GM21515 (cell line): ENCODE data around the gene FBXL17.

Source experiments
- ATAC-seq: cut with Tn5 transposase; IDR thresholded peaks from one replicate; pipeline ENCODE4 v1.9.1; 2021; ENCODE audit not compliant: unreplicated experiment

FBXL17 gene

DNA sequence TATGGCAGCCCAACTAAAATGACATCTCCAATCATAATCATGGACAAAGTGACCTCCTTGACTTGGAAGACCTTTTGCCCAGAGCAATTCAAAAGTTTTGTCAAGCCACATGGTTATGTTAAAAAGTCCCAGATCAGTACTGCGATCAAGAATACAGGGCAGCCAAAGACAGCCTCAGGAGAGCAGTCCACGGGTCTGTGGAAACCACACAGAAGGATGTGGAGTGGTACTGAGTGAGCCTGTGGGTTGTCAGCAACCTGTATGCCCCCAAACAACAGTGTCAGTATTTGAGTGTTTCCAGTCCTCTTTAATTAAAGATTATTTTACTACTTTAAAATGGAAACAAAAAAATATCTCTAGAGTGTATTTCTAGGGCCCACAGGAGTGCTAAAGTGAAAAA is 365.8 kb downstream of the FBXL17 start:
- ATAC-seq = no peak

DNA sequence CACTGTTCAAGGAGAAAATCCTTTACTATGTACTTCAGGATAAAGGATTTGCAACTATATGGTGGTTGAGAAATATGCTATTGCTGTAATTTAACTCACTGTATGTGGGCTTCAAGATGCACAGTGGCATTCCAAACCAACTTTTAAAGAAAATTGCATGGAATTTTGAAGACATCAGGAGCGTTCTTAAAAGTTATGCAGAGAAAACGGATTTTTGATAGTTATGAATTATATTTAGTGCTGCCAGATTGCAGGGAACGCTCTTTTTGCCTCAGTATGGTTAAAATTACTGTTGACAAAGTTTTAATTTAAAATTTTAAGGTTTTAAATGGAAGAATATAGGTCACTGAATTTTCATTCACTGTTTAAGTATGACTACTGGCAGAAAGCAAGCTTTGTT is 375.1 kb downstream of the FBXL17 start:
- no peak for ATAC-seq

DNA sequence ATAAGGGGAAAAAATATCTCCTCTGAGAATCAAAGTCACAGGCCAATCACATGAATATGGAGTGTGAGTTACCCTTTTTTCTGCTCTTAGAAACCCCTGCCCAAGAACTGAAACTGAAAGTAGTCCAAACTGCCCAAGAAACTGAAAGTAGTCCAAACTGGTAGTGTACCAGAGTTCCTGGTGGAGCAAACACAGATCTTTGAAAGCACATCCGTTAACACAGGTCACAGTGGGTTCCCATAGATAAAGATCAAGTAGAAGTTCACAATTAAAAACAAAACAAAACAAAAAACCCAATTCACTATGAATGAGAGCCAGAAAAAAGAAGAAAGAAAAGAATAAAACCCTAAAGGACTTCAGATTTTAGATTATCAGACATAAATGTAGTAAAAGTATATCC is 378.7 kb downstream of the FBXL17 start:
- peak; percentile 94 for ATAC-seq

DNA sequence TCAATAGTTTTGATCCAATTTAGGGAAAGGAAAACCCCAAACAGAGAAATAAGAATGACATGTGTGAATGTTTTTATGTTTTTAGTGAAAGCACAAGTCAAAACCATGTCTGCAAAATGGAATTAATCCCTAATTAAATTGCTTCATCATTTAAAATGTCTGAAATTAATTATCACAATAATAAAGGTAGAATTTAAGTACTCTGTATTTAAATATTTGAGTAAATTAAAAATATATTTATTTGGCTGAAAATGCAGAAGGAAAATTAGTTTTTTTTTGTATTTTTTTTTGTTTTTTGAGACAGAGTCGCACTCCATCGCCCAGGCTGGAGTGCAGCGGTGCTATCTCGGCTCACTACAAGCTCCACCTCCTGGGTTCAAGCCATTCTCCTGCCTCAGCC is 380.7 kb downstream of the FBXL17 start:
- ATAC-seq = no peak

DNA sequence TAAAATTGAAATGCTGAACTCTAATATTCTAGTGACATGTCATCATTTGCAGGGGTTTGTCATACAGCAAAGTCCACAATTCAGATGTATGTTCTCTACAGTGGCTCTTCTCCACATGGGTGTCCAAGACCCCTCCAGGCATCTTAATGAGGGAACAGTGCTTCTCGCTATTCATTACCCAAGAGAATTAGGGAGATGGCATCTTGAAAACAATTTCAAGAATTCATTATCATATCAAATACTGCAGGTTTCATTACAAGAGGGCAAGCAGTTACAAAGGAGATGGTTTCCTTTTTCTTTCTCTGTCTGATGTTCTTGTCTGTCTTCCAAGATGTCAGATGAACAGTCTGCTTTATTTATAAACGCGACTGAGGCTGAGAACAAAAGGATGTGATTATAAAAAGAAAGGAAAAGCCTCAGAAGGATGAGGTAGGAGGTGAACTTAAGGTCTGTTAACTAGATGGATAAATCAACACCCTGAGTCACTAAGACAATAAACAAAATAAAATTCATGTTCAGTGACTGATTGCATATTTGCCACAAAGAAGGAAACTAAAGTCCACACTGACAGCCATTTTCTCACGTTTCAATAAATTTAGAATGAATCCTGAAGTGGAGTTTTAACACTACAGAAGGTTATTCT is 384.4 kb downstream of the FBXL17 start:
- no peak for ATAC-seq

DNA sequence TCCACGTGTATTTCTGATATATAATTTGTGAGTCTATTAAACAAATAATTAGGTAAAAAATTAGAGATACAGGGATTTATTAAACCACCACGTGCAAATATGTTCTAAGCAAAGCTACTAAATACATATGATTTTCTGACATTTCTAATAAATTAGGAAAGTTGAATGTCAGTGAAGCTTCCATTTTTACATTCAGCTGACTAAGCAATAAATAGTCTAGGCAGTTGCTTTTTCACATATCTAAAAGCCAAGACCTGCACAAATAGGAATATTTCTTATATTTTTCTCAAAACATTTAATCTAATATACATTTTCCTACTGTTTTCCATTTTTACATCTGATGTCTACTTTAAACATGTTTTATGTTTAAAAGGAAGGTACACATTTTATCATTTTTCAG is 388.6 kb downstream of the FBXL17 start:
- ATAC-seq = no peak

DNA sequence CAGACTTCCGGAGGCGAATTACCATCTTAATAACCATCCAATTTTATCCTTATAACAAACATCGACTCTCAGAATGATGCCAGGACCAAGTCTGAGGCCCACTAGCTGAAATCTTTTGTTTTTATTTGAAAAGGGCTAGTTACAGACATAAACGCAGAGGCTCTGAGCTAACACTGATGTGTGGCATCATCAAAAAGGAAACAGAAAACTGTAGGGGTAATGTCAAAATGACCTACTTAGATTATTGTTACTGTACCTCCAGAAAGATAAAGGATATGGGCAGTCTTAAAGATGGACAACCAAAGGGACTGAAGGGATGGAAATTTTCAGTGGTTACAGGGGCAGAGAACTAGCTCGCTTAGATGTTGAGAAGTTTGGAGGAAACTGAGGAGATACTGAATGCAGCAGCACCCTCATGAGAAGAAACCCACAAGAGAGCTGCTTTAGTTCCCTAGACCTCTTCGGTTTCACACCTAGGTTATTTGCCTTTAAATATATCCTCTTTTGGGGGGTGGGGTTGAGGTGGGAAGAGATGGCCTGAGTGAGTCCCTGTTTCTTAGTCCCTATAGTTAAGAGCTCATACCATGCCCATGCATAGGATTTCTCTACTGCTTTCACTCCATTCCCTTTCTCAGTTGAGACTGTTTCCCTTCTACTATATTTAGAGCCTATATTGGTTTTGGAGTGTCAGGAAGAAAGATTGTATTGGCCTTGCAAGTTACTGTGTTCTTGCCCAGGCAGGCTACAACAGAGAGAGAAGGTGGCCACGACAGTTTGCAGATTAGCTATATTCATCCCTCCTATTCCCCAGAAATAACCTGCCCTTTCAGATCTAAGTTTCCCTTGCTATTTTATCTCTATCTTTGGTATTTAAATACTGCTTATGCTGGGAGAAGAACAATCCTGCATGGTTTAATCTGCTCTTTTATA is 390.8 kb downstream of the FBXL17 start:
- ATAC-seq = peak; percentile 80

DNA sequence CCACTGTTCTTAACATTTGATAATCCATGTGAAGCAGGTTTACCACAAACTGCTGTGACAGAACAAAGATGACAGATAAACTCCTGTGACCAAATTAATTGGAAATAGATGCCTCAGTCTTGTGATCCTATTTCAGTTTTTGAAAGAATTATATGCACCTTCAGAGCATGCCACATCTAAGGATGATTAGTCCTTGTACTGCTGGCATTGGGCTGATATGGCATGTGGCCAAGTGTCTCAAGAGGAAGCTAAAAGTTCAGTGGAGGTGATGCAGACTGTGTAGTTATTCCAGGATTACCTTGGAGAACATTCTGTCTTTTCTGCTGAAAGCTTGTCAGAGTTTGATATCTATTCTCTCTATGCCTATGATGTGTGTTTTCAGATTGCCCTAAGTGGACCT is 396.8 kb downstream of the FBXL17 start:
- ATAC-seq = no peak

DNA sequence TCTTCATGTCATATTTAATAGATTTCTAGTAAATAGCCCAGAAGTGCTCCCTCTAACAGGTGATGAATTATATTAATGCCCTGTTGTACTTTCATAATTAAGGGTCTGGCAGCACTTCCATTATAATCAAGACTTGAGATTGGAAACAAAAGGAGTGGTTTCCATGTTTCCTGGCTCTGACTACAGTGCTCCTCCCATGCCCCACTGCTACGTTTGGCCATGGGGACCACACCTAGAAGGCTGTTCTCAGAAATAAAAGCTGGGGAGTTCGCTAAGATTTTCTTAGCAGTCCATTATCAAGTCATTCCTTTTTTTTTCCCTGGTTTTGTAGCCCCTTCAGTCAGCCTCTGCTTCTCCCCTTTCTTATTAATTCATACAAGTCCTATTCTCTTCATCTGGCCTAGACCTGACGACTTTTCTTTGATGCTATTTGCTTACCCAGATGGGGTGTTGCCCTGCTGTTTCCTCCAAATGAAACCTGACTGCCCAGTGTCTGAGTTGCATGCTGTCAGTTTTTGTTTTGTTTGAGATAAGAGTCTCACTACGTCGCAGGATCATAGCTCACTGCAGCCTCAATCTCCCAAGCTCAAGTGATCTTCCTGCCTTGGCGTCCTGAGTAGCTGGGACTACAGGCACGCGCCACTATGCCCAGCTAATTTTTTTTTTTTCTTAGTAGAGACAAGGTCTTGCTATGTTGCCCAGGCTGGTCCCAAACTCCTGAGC is 399.0 kb downstream of the FBXL17 start:
- no peak for ATAC-seq

DNA sequence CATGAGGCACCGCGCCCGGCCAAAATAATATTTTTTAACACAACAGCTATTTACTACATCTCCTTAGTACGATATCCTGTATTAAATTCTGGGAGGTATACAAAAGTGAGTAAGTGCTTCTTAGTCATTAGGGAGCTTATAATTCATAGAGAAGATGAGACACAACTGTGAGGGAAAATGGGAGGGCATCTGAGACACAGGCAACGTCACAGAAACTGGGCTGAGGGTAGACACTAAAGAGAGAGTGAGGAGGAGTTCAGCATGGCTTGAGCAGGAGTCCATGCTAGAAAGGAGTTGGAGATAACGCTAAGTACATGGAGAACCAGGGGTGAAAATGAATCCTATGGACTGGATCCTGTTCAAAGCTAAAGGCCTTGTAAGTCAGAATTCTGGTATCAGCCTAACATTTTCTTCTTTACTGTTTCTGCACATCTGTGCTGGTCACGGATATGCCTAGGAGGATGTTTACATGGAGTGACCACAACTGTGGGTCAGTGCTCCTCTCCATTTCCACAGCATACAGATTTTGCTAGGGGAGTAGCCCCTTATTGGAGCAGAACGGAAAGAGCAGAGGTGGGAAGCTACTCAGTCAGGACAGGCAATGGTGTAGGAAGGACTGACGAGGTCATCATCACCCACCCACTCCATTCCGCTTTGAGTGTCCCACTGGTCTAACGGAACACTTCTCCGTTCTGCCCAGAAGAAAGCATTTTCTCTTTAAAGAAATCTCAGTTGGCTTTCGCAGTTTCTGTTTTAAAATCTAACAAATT is 400.8 kb downstream of the FBXL17 start:
- ATAC-seq = no peak

DNA sequence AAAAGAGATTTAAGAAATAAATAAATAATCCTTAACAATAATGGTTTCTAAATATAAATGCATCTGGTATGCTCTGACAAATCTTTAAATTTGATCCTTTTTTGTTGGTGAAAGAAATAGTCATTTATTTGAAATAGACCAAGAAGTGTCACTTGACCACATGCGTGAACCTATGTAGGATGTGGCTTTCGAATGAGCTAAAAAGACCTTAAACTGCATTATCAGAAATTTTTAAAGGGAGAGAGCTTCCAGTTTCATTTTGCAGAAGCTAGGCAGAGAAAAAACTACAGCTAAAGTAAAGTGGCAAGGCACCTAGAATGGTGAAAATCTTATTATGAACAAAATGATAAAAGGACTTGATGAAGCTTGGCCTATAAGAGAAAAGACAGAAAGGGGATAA is 402.0 kb downstream of the FBXL17 start:
- no peak for ATAC-seq

DNA sequence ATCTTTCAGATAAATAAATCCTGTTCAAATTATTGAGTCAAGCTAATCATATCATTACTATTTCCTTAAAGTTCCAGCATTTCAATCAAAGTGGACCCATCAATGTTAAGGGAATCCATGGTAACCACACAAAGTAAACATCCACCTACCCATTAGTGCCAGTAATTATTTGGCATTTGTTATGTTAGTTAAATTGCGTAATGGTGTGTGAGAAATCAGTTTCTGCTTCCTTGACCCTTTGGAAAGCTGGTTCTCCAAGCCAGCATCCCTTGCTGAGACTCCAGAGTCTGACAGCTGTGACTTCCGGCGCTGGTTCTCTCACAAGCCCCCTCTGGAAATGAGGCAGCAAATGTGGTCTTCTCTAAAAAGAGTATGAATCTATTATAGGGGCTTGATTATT is 402.6 kb downstream of the FBXL17 start:
- no peak for ATAC-seq

DNA sequence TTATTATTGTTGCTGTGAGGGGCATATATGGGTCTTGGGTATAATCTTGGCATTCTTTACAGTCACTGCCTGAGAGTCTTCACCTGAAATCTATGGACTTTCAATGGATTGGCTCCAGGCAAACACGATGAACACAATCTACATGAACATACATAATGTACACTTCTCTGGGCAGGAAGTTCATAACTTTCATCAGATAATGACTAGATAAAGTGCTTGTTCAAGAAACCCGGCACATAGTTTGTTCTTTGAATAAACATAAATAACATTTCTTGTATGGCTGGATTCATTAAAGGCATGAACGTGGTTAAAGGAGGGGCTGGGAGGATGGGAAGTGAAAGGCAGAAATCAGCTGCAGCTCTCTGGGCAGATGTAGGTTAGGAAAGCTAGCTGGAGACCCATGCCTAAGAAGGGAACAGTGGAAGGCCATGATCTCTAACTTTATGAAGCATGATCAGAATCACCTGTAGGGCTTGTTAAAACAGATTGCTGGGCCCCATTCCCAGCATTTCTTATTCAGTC is 404.3 kb downstream of the FBXL17 start:
- ATAC-seq = no peak

DNA sequence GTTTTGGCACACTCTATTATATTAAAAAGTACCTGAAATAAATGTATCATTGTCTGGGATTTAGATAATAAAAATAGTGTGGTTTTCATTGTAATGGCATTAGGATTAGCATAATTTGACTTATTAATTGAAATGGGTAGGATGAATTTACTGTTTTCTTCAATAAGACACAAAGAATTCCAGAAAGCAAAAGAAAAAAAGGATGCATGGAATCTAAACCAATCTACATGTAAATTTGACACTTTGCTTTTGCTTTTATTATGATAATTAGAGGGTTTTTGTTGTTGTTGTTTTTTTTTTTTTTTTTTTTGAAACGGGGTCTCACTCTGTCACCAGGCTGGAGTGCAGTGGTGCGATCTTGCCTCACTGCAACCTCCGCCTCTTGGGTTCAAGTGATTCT is 406.3 kb downstream of the FBXL17 start:
- no peak for ATAC-seq

DNA sequence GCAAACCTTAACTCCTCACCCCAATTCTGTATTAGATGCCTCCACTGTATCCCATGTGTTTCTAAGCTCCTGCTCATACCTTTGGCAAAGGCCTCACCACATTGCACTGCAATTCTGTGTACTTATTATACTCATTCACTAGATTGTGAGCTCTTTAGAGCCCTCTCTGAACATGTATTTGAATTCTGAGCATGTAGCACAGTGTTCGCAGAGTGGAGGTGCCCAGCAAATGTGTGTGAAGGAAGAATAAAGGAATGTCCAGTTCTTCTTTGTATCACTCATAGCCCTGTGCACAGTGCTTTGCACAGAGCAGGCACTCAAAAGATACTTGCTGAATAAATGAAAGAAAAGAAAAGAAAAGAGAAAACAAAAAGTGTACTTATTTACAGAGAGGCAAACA is 410.1 kb downstream of the FBXL17 start:
- no peak for ATAC-seq

DNA sequence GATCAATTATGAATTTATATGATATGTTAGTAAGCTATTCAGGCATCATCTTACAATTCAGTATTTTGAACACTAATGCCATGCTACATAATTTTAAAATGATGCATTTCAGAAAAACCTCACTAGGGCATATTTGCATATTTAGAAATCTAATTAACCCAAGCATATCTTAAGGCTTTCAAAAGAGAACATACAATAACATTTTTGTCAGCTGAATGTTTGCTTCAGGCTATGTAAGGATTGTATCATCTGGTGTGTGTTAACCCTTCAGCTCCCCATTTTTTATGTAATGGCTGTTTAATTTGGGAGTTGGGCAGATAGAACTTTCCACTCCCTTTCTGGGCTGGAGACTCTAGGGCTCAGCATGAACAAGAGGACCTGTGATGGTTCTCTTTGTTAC is 412.1 kb downstream of the FBXL17 start:
- no peak for ATAC-seq

DNA sequence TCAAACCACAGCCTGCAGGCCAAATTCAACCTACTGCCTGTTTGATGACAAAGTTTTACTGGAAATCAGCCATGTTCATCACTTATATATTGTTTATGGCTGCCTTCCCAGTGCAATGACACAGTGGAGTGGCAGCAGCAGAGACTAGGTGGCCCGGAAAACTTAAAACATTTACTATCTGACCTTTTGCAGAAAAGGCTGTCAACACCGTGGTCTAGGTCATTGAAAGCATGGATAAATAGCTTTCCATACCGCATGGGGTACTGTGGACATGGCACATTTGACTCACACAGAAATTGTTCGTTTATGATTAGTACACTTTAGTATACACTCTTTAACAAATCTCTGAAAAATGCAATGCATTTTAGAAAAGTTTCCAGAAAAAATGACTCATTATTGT is 412.9 kb downstream of the FBXL17 start:
- no peak for ATAC-seq

DNA sequence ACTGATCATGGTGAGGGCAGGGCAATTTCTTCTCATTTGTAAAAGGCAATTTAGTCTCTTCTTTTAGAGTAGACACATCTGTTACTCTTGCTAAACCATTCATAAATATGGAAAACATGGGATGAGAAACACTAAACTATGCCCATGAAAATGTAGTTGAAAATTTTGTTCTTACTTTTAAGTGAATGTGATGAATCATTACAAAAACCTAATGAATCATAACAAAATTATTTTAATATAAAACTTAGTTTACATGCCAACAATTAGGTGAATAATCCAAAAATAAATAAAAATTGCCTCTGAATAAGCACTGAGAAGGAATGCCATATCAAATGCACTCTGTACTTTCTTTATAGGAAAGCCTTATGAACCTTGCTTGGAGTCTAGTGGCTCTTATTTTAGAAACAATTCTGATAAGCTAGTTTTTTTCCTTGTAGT is 413.5 kb downstream of the FBXL17 start:
- no peak for ATAC-seq

DNA sequence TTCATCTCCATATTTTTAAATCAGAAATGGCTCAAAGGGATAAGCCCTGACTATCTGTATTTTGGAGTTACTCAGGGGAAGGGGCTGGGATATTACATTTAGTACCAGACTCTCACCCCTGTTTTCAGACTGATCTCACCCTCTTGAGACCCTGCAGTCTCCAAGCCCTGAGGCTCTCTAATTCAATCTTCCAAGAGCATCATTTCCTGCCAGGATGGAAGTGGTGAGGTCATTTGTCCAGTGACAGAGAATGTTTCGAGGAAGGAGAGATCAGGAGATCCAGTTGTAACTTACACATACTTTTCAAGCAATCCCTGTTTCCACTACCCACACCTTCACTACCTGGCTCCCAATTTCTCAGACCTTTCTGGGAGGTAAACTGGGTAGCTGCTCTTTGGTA is 415.7 kb downstream of the FBXL17 start:
- no peak for ATAC-seq

DNA sequence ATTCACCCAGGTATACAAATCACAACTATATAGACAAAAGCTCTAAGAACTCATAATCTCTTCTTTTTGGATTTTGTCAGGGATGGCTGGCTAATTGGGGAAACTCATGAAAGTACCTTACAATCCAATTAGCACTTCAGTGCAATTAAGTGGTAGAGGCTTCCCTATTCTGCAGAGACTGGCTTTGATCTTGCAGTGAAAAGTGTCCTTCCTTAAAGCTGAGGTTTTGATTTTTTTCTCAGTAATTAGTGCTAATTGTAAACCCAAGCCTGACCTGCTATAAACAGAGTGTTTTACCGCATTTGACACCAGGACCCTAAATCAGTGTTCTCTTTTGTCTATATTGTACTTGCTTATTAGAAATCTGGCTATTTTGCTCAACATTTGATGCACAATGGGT is 417.2 kb downstream of the FBXL17 start:
- ATAC-seq = no peak
